ENCODE data around the gene MSN. TPM values are rescaled to one million over a fixed set of nuclear protein-coding genes. Genes with fewer than 3 reads are reported as not detected.

MSN gene
- total RNA-seq, 2 donors from 2014 or later = 141 to 188 TPM

GRCh38 chrX:65677954-65678469, 10.6 kb downstream of the MSN start:
- no peak overlapping the region for H3K27ac Mint-ChIP-seq

GRCh38 chrX:65679071-65679540, 11.7 kb downstream of the MSN start:
- no peaks in the 10 kb centered on the region for H3K27me3 ChIP-seq (ENCODE audit: control insufficient read depth, insufficient read depth, low read length, poor library complexity, severe bottlenecking)
- no peak overlapping the region for H3K9ac ChIP-seq (ENCODE audit: extremely low read depth, low read length, poor library complexity, severe bottlenecking)
- TF ChIP-seq CTCF (conservative IDR thresholded peaks at IDR 0.05) = no peak
- H3K4me1 ChIP-seq (ENCODE audit: control insufficient read depth, insufficient read depth, low read length) = no peaks in the 10 kb centered on the region
- H3K27ac Mint-ChIP-seq = no peak overlapping the region
- no peak overlapping the region for H3K4me3 Mint-ChIP-seq
- H3K9me3 Mint-ChIP-seq = peaks cover 38% of the 10 kb centered on the region
- H3K36me3 ChIP-seq (ENCODE audit: control insufficient read depth, insufficient read depth, low read length) = peaks cover 9% of the 10 kb centered on the region
- no peak overlapping the region for H3K27ac ChIP-seq (ENCODE audit: low read depth, low read length)
- H3K4me3 ChIP-seq (ENCODE audit: low read length) = no peak overlapping the region
- WGBS, 2 experiments (ENCODE audit: insufficient coverage in 1 of 2, insufficient read length in 1 of 2) = 75% methylated on average over 1 of the region's 1 CpG; no CpG with 5 or more reads in 1 of the 2 experiments
- peaks cover 5% of the 10 kb centered on the region for H3K36me3 Mint-ChIP-seq (ENCODE audit: low read depth)
- no peaks in the 10 kb centered on the region for H3K4me1 Mint-ChIP-seq
- H3K9me3 ChIP-seq (ENCODE audit: control insufficient read depth, low read length) = no peaks in the 10 kb centered on the region
- no peak for DNase-seq
- no peaks in the 10 kb centered on the region for H3K27me3 Mint-ChIP-seq (ENCODE audit: insufficient read depth)

More at GRCh38 chrX:65677954-65678469, 10.6 kb downstream of the MSN start:
- TF ChIP-seq CTCF (conservative IDR thresholded peaks at IDR 0.05) = no peak
- Histone ChIP-seq H3K4me3 (ENCODE audit: low read length) (no peak overlapping the region), H3K4me1 (ENCODE audit: control insufficient read depth, insufficient read depth, low read length) (no peaks in the 10 kb centered on the region), H3K27me3 (ENCODE audit: control insufficient read depth, insufficient read depth, low read length, poor library complexity, severe bottlenecking) (no peaks in the 10 kb centered on the region), H3K9ac (ENCODE audit: extremely low read depth, low read length, poor library complexity, severe bottlenecking) (no peak overlapping the region), H3K36me3 (ENCODE audit: control insufficient read depth, insufficient read depth, low read length) (peaks cover 11% of the 10 kb centered on the region), H3K9me3 (ENCODE audit: control insufficient read depth, low read length) (no peaks in the 10 kb centered on the region), H3K27ac (ENCODE audit: low read depth, low read length) (no peak overlapping the region)
- Mint-ChIP-seq H3K9me3 (peaks cover 40% of the 10 kb centered on the region), H3K4me3 (no peak overlapping the region), H3K36me3 (ENCODE audit: low read depth) (peaks cover 6% of the 10 kb centered on the region), H3K27me3 (ENCODE audit: insufficient read depth) (no peaks in the 10 kb centered on the region), H3K4me1 (no peaks in the 10 kb centered on the region)
- WGBS, 2 experiments (ENCODE audit: insufficient coverage in 1 of 2, insufficient read length in 1 of 2) = 75 to 92% methylated on average over 2 to 3 of the region's 3 CpGs
- DNase-seq = no peak

- H3K9me3 ChIP-seq (ENCODE audit: control insufficient read depth, low read length) = no peaks in the 10 kb centered on the region
- DNase-seq = no peak
- H3K9me3 Mint-ChIP-seq = peaks cover 32% of the 10 kb centered on the region
Measured at GRCh38 chrX:65681810-65682209, 14.4 kb downstream of the MSN start.

More at GRCh38 chrX:65681810-65682209, 14.4 kb downstream of the MSN start:
- Mint-ChIP-seq H3K27ac (no peak overlapping the region), H3K27me3 (ENCODE audit: insufficient read depth) (no peaks in the 10 kb centered on the region), H3K4me3 (no peak overlapping the region), H3K36me3 (ENCODE audit: low read depth) (peaks cover 8% of the 10 kb centered on the region), H3K4me1 (no peaks in the 10 kb centered on the region)
- Histone ChIP-seq H3K27ac (ENCODE audit: low read depth, low read length) (no peak overlapping the region), H3K4me3 (ENCODE audit: low read length) (no peak overlapping the region), H3K4me1 (ENCODE audit: control insufficient read depth, insufficient read depth, low read length) (no peaks in the 10 kb centered on the region), H3K27me3 (ENCODE audit: control insufficient read depth, insufficient read depth, low read length, poor library complexity, severe bottlenecking) (no peaks in the 10 kb centered on the region), H3K36me3 (ENCODE audit: control insufficient read depth, insufficient read depth, low read length) (no peaks in the 10 kb centered on the region), H3K9ac (ENCODE audit: extremely low read depth, low read length, poor library complexity, severe bottlenecking) (no peak overlapping the region)
- no peak for TF ChIP-seq CTCF (conservative IDR thresholded peaks at IDR 0.05)
